H1 (cell line): ENCODE data around the gene FHAD1. TPM values are rescaled to one million over a fixed set of nuclear protein-coding genes. Genes with fewer than 3 reads are reported as not detected.

Experiments
- CTCF ChIA-PET: fragments of 300-600 bp; sonication (Branson Sonifier 250); formaldehyde crosslinking; loops from one replicate; lab custom pipeline; 2021; ENCODE audit not compliant: partially characterized antibody; lab: Charles Lee
- POLR2A ChIA-PET: fragments of 300-600 bp; sonication (Branson Sonifier 250); formaldehyde crosslinking; loops from one replicate; lab custom pipeline; 2021; ENCODE audit warnings: inconsistent platforms; ENCODE audit not compliant: partially characterized antibody; lab: Charles Lee
- DNase-seq, 2 experiments: peaks; one replicate each; pipeline versions ENCODE4 v3.0.0 to v3.0.0-alpha.2; 2010 to 2022; ENCODE audit warnings: low spot score in 2 of 2, low read depth in 1 of 2, mixed read lengths in 1 of 2
- FAIRE-seq: peaks from 2 replicates; lab custom pipeline; 2011; peaks lifted over from hg19 to GRCh38; lab: Jason Lieb, UNC
- H2AFZ ChIP-seq: 2 replicates; pipeline ENCODE4 v1.8.1; 2012; ENCODE audit warnings: low read length, inconsistent platforms
- H2AK5ac ChIP-seq: 2 replicates; pipeline ENCODE4 v1.6.1; 2013; ENCODE audit warnings: low read depth, low read length
- H2BK120ac ChIP-seq: replicated peaks from 2 replicates; pipeline ENCODE3; 2013; ENCODE audit warnings: low read depth, low read length, inconsistent platforms
- H2BK12ac ChIP-seq: 2 replicates; pipeline ENCODE4 v1.6.1; 2013; ENCODE audit warnings: low read depth, low read length
- H2BK15ac ChIP-seq: 2 replicates; pipeline ENCODE4 v1.6.1; 2013; ENCODE audit warnings: low read length
- H2BK20ac ChIP-seq: 2 replicates; pipeline ENCODE4 v1.6.1; 2013; ENCODE audit warnings: low read length
- H2BK5ac ChIP-seq: 2 replicates; pipeline ENCODE4 v1.6.1; 2013; ENCODE audit warnings: low read depth, low read length
- H3K14ac ChIP-seq: 2 replicates; pipeline ENCODE4 v1.6.1; 2013; ENCODE audit warnings: inconsistent platforms; ENCODE audit not compliant: insufficient read length
- H3K18ac ChIP-seq: 2 replicates; pipeline ENCODE4 v1.6.1; 2013; ENCODE audit warnings: low read length; ENCODE audit errors: extremely low read depth
- H3K23ac ChIP-seq: 2 replicates; pipeline ENCODE4 v1.6.1; 2013; ENCODE audit warnings: inconsistent platforms; ENCODE audit not compliant: insufficient read length
- H3K23me2 ChIP-seq: 2 replicates; pipeline ENCODE4 v1.6.1; 2013; ENCODE audit warnings: low read depth, low read length
- H3K27ac ChIP-seq: 2 replicates; pipeline ENCODE4 v1.6.1; 2011; ENCODE audit warnings: low read depth, low read length, inconsistent platforms
- H3K27me3 ChIP-seq, 4 experiments: replicated peaks in 1 of 4; 1 replicate in 1 of 4; 2 replicates in 3 of 4; pipeline versions ENCODE4 v1.6.1 to v1.8.1; 2011 to 2013; ENCODE audit warnings: low read length in 3 of 4, mild to moderate bottlenecking in 3 of 4, inconsistent platforms in 2 of 4, mixed read lengths in 2 of 4, moderate library complexity in 1 of 4; ENCODE audit not compliant: control insufficient read depth in 3 of 4, insufficient read depth in 3 of 4; ENCODE audit errors: extremely low read depth in 1 of 4
- H3K36me3 ChIP-seq, 4 experiments: 2 replicates each; pipeline versions ENCODE4 v1.6.1 to v1.8.1; 2011 to 2013; ENCODE audit warnings: mild to moderate bottlenecking in 4 of 4, low read length in 3 of 4, moderate library complexity in 2 of 4, control low read depth in 1 of 4, inconsistent platforms in 1 of 4; ENCODE audit not compliant: insufficient read depth in 4 of 4, control insufficient read depth in 2 of 4
- H3K4ac ChIP-seq: replicated peaks from 2 replicates; pipeline ENCODE3; 2013; ENCODE audit warnings: low read length, low read depth, mixed read lengths, inconsistent platforms; ENCODE audit not compliant: insufficient read length
- H3K4me1 ChIP-seq, 4 experiments: replicated peaks in 1 of 4; 1 replicate in 1 of 4; 2 replicates in 3 of 4; pipeline versions ENCODE4 v1.6.1 to v1.8.1; 2011 to 2013; ENCODE audit warnings: low read length in 3 of 4, inconsistent platforms in 2 of 4, mixed read lengths in 1 of 4; ENCODE audit not compliant: insufficient read depth in 4 of 4, control insufficient read depth in 3 of 4
- H3K4me2 ChIP-seq, 2 experiments: 2 replicates each; pipeline versions ENCODE4 v1.6.1 to v1.8.1; 2011 to 2013; ENCODE audit warnings: low read depth in 2 of 2, low read length in 2 of 2, control low read depth in 1 of 2, inconsistent platforms in 1 of 2, mild to moderate bottlenecking in 1 of 2; ENCODE audit not compliant: insufficient read depth in 1 of 2
- H3K4me3 ChIP-seq, 4 experiments: fragments of 200-600, 300-600 bp in 1 of 4; sonication (generic), shearing (Covaris generic), sonication (Bioruptor Twin) in 1 of 4; 2 replicates each; pipeline versions ENCODE4 v1.5.1 to v1.8.1; 2011 to 2016; ENCODE audit warnings: low read length in 4 of 4, low read depth in 3 of 4, control low read depth in 2 of 4, inconsistent platforms in 2 of 4, mild to moderate bottlenecking in 2 of 4, mixed read lengths in 1 of 4, moderate library complexity in 1 of 4; ENCODE audit not compliant: insufficient read depth in 2 of 4; ENCODE audit errors: extremely low read depth in 1 of 4
- H3K56ac ChIP-seq: replicated peaks from 2 replicates; pipeline ENCODE3; 2013; ENCODE audit warnings: low read depth, mild to moderate bottlenecking, mixed read lengths, low read length, inconsistent platforms; ENCODE audit not compliant: insufficient read length
- H3K79me1 ChIP-seq: 2 replicates; pipeline ENCODE4 v1.6.1; 2013; ENCODE audit warnings: low read depth, low read length, control low read depth
- H3K79me2 ChIP-seq, 2 experiments: 2 replicates each; pipeline versions ENCODE4 v1.6.1 to v1.8.1; 2012 to 2013; ENCODE audit warnings: low read length in 2 of 2, mild to moderate bottlenecking in 2 of 2, inconsistent platforms in 1 of 2; ENCODE audit not compliant: insufficient read depth in 2 of 2, control insufficient read depth in 1 of 2
- H3K9ac ChIP-seq, 4 experiments: replicated peaks in 1 of 4; 1 replicate in 1 of 4; 2 replicates in 3 of 4; pipeline versions ENCODE4 v1.6.1 to v1.8.1; 2011 to 2013; ENCODE audit warnings: low read depth in 3 of 4, low read length in 3 of 4, control low read depth in 2 of 4, mild to moderate bottlenecking in 2 of 4, moderate library complexity in 2 of 4, inconsistent platforms in 1 of 4; ENCODE audit errors: extremely low read depth in 1 of 4
- H3K9me3 ChIP-seq, 2 experiments: 2 replicates each; pipeline versions ENCODE4 v1.6.1 to v1.8.1; 2012 to 2013; ENCODE audit warnings: mild to moderate bottlenecking in 2 of 2, moderate library complexity in 2 of 2, control low read depth in 1 of 2, inconsistent platforms in 1 of 2, low read depth in 1 of 2, low read length in 1 of 2, mixed read lengths in 1 of 2; ENCODE audit not compliant: insufficient read depth in 2 of 2
- H4K20me1 ChIP-seq, 2 experiments: replicated peaks in 1 of 2; 2 replicates each; pipeline versions ENCODE3 to v1.8.1; 2011 to 2013; ENCODE audit warnings: inconsistent platforms in 2 of 2, low read length in 2 of 2, mild to moderate bottlenecking in 1 of 2; ENCODE audit not compliant: insufficient read depth in 2 of 2, control insufficient read depth in 1 of 2
- H4K5ac ChIP-seq: 2 replicates; pipeline ENCODE4 v1.6.1; 2013; ENCODE audit warnings: low read length, low read depth, mixed read lengths, inconsistent platforms; ENCODE audit not compliant: insufficient read length
- H4K8ac ChIP-seq: 2 replicates; pipeline ENCODE4 v1.8.0; 2013; ENCODE audit warnings: mild to moderate bottlenecking, moderate library complexity, low read length, inconsistent platforms; ENCODE audit not compliant: insufficient read depth; ENCODE audit errors: extremely low read depth
- H4K91ac ChIP-seq: replicated peaks from 2 replicates; pipeline ENCODE3; 2013; ENCODE audit warnings: low read length, mixed read lengths, inconsistent platforms; ENCODE audit not compliant: insufficient read length
- CTBP2 ChIP-seq: IDR thresholded peaks from 2 replicates; pipeline ENCODE4 v1.7.0; 2011; ENCODE audit warnings: borderline replicate concordance, mild to moderate bottlenecking, moderate library complexity, mixed read lengths, low read length; ENCODE audit not compliant: insufficient read depth, insufficient read length
- EGR1 ChIP-seq: IDR thresholded peaks from 2 replicates; pipeline ENCODE4 v1.6.1; 2011; ENCODE audit warnings: low read depth, low read length, borderline replicate concordance
- GABPA ChIP-seq: IDR thresholded peaks from 2 replicates; pipeline ENCODE4 v1.6.1; 2011; ENCODE audit warnings: mild to moderate bottlenecking, low read length, moderate library complexity, borderline replicate concordance; ENCODE audit not compliant: insufficient read depth
- HDAC2 ChIP-seq, 2 experiments: fragments of 300-600 bp in 1 of 2; sonication (generic) in 1 of 2; IDR thresholded peaks; 2 replicates each; pipeline ENCODE4 v1.6.1; 2011 to 2012; ENCODE audit warnings: low read depth in 2 of 2, low read length in 2 of 2, mild to moderate bottlenecking in 2 of 2, moderate library complexity in 2 of 2, borderline replicate concordance in 1 of 2, inconsistent platforms in 1 of 2
- JUN ChIP-seq: IDR thresholded peaks from 2 replicates; pipeline ENCODE4 v1.6.1; 2011; ENCODE audit warnings: low read depth, mild to moderate bottlenecking, improper control_type of control experiment, low read length
- KDM4A ChIP-seq: IDR thresholded peaks from one replicate; pipeline ENCODE4 v1.7.1; 2012; ENCODE audit warnings: low read depth, mild to moderate bottlenecking, moderate library complexity, low read length, inconsistent platforms; ENCODE audit not compliant: severe bottlenecking
- RBBP5 ChIP-seq: IDR thresholded peaks from 2 replicates; pipeline ENCODE4 v1.7.1; 2012; ENCODE audit warnings: low read depth, mild to moderate bottlenecking, inconsistent platforms, low read length, moderate library complexity, borderline replicate concordance
- RNF2 ChIP-seq: fragments of 200-900, 300-1000 bp; sonication (generic); IDR thresholded peaks from 2 replicates; pipeline ENCODE4 v1.7.1; 2016; ENCODE audit warnings: borderline replicate concordance, low read depth, mild to moderate bottlenecking, antibody characterized with exemption, low read length; ENCODE audit not compliant: poor library complexity, severe bottlenecking; ENCODE audit errors: missing control alignments
- SIX5 ChIP-seq: IDR thresholded peaks from 2 replicates; pipeline ENCODE4 v1.6.1; 2011; ENCODE audit warnings: mild to moderate bottlenecking, low read depth, low read length
- WGBS, 2 experiments: shearing (Covaris generic) in 1 of 2; methylation state at CpG; one replicate each; pipeline versions ENCODE4 v1.1.6 to v1.1.7; 2013 to 2015; ENCODE audit warnings: low lambda C conversion rate in 2 of 2, mixed read lengths in 2 of 2, inconsistent platforms in 1 of 2, low coverage in 1 of 2, missing lambda C conversion rate in 1 of 2; ENCODE audit not compliant: insufficient replicate concordance in 2 of 2, insufficient coverage in 1 of 2, insufficient read length in 1 of 2; ENCODE audit errors: extremely low coverage in 1 of 2, missing lambda C conversion rate in 1 of 2; 5-methylcytosine and 5-hydroxymethylcytosine counted together
- polyA plus RNA-seq, 7 experiments: library from polyadenylated mRNA; depleted of rRNA in 3 of 7; stranded (reverse) in 5 of 7; unstranded in 2 of 7; fragments of >200 nt in 5 of 7; fragments of 200-250 nt in 2 of 7; gene quantifications; 1 replicate in 5 of 7; 2 replicates in 1 of 7; 4 replicates in 1 of 7; pipeline versions ENCODE4 v1.2.1 to v1.2.3, GENCODE V29; 2011 to 2013; ENCODE audit warnings: missing spikeins in 2 of 7, mixed read lengths in 2 of 7
- total RNA-seq: library from RNA; stranded (reverse); fragmentation: NEBNext Ultra II Directional; extraction: Animal tissue kit (Norgen Biotek cat#: 25700); gene quantifications from 2 replicates; pipeline ENCODE4 v1.2.1, GENCODE V29; 2021

Gene FHAD1
- total and polyA plus RNA-seq, 2 of the 8 experiments (the other 6 are each of a cell fraction or from before 2014, with no cell fraction given), result 0.39 to 0.69 TPM

DNA sequence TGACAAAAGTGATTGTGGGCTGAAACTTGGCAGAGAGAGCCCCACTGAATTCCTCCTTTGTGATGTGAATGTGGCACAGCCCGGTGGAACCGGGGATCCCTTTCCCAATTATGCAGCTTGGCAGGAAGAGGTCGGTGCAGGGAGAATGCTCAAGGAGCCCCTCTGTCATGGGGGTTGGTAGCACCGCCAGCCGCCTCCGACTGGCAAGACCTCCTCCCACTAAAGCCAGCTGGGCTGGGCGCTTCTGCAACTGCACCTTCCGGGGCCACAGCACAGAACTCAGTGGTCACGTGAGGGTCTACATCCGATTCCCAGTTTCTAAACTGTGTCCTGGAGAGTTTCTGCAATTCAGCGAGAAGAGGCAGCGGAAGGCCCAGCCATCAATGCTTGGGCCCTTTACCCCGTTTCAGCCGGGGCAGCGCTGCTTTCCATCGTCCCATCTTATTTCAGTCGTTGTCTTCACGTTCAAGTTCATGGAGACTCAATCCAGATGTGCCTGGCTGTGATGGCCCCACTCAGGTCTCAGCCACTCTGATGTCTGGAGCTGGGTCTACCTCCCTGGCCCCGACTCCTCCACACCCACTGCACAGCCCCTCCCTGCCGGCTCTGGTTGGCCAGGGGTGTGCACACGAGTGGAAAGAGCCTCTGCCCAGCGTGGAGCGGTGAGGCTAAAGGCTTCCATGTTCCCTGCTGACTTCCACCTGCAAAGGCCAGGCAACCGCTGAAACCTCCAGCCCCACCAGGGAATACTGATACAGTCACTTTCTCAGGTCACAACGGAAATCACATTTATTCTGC, 39.8 kb upstream of the FHAD1 start:
- Histone ChIP-seq H2AFZ (peak overlapping the region; percentile 66; the same call in 1 of the 2 replicates), H3K56ac (peak overlapping the region; percentile 1), H3K4me2 (peak overlapping the region; percentile 72 to 98), H3K79me2 (peaks cover 0 to 13% of the 10 kb centered on the region in 2 experiments; a peak in 2 of 4 replicates), H2BK15ac (peak overlapping the region; percentile 36), H3K27me3 (no peaks in the 10 kb centered on the region), H3K4ac (peak overlapping the region; percentile 2), H3K14ac (no peak overlapping the region), H4K5ac (peak overlapping the region; percentile 90), H2AK5ac (peak overlapping the region; percentile 43), H3K23ac (no peak overlapping the region), H2BK5ac (peak overlapping the region; percentile 95; the same call in 1 of the 2 replicates), H3K23me2 (peaks cover 9% of the 10 kb centered on the region), H4K91ac (peak overlapping the region; percentile 45), H2BK12ac (peak overlapping the region; percentile 91; the same call in 1 of the 2 replicates), H4K20me1 (peaks cover 0 to 2% of the 10 kb centered on the region in 2 experiments), H3K9me3 (no peaks in the 10 kb centered on the region), H3K9ac (peak overlapping the region in 2 of 4 experiments; percentile 35 to 44; a peak in 4 of 7 replicates), H3K36me3 (no peaks in the 10 kb centered on the region; a peak in 1 of 8 replicates), H2BK20ac (peak overlapping the region; percentile 98), H3K18ac (peak overlapping the region; percentile 80), H4K8ac (peak overlapping the region; percentile 88; the same call in 1 of the 2 replicates), H3K4me1 (peaks cover 15 to 31% (median 26%) of the 10 kb centered on the region in 4 experiments), H3K4me3 (peak overlapping the region in 3 of 4 experiments; percentile 22 to 48 (median 40); a peak in 6 of 8 replicates), H3K79me1 (no peaks in the 10 kb centered on the region; the same call in 1 of the 2 replicates), H3K27ac (peak overlapping the region; percentile 75), H2BK120ac (peak overlapping the region; percentile 17)
- no peak for FAIRE-seq
- ChIA-PET POLR2A (interaction anchor here (0.9 to 1.2 kb wide), 3 partner anchors 10 to 95 kb away, joined by 3 read pairs; no protein-coding TSS in a partner anchor), CTCF (interaction anchor here (0.9 to 2.2 kb wide), 8 partner anchors 9 to 144 kb away, joined by 3 to 9 read pairs (median 5); no protein-coding TSS in a partner anchor)
- WGBS, 2 experiments, result 19% methylated on average over 25 of the region's 25 CpGs; no CpG with 5 or more reads in 1 of the 2 experiments
- peak in 1 of 2 experiments; percentile 62 for DNase-seq
- TF ChIP-seq HDAC2 (IDR thresholded peaks at IDR 0.05; ENCODE audit: borderline replicate concordance in 1 of 2, low read depth in 2 of 2, low read length in 2 of 2) (0 out of 4 replicates have a peak, but pooled peaks of 1 of the 2 experiments have one; percentile 41), RNF2 (no peak), RBBP5 (peak; percentile 38; the same call in 1 of the 2 replicates), CTBP2 (peak; percentile 61), SIX5 (no peak), KDM4A (no peak), GABPA (peak; percentile 66; the same call in 1 of the 2 replicates), JUN (no peak), EGR1 (no peak)
